GM19455 (cell line): ENCODE results near the gene SELENOV.

Experiments
- ATAC-seq: cut with Tn5 transposase; IDR thresholded peaks from one replicate; pipeline ENCODE4 v1.9.1; 2021; ENCODE audit not compliant: unreplicated experiment

SELENOV gene

DNA sequence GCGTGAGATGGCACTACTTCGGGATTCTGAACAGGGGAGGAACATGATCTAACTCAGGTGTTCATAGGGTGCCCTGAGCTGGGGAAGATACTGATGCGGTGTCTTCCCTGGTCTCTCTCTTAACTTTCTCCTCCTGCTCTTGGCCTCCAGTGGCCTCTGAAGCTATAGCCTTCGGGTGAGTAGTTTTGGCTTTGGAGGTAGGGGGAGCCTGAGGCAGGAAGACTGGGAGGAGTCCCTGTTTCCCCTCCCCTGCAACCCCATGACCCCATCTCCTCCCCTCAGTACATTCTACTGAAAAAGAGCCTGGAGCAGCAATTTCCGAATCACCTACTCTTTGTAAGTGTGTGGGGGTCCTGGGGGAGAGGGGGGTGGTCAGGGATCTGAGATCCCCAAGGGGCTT lies 3.5 kb downstream of the SELENOV start:
- no peak for ATAC-seq

DNA sequence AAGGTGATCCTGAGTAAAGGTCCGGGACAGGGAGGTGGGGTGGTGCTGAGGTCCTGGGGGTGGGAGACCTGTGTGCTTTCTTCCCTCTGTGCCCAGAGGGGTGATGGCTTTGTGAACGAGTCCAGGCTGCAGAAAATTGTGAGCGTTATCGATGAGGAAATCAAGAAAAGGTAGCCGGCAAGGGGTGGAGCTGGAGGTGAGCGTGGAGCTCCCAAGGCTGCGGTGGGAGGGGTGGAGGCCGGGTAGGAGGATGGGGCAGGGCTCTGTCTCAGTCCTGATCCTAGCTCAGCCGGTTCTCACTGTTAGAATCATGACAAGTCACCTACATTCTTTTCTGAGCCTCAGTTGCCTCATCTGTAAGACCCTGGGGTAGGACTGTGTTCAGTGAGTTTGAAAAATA lies 4.0 kb downstream of the SELENOV start:
- no peak for ATAC-seq

DNA sequence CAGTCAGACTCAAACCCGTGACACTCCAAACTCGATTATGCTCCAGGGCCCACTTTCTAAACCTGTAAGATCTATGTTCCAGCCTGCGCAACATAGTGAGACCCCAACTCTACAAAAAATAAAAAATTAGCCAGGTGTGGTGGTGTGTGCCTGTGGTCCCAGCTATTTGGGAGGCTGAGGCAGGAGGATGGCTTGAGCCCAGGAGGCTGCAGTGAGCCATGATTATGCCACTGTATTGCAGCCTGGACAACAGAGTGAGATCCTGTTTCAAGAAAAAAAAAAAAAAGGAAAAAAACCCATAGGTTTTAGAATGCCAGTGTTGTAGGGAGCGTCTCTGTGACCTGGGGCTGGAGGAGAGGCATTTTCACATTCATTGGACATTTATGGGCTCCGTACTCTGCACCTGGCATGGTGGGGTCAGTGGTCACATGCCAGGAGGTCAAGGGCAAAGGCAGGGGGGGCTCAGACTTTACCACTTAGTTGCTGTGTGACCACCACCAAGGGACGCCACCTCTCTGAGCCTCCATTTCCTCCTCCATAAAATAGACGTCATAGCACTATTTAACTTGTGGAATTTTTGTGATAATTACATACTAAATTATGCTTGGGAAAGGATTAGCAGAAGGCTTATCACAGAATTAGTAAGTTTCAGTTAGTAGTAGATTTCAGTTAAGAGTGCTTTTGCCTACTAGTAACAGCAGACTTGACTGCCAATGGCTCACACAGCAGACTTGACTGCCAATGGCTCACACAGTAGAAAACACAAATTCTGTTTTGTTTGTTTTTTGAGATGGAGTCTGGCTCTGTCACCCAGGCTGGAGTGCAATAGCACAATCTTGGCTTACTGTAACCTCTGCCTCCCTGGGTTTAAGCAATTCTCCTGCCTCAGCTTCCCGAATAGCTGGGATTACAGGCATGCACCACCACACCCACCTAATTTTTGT lies 5.9 kb downstream of the SELENOV start:
- ATAC-seq, result no peak

DNA sequence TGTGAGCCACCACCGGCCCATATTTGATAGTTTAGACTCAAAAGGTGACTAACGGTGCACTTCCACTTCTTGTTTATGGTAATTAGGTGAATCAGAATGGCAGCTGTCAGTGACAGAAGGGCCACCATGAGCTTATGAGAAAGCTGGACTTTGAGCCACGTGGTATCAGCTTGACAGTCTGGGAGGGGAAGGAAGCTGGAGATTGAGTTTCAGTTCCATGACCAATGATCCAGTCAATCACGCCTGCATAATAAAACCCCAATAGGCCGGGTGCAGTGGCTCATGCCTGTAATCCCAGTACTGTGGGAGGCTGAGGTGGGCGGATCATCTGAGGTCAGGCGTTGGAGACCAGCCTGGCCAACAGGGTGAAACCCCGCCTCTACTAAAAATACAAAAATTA lies 9.6 kb downstream of the SELENOV start:
- no peak for ATAC-seq

DNA sequence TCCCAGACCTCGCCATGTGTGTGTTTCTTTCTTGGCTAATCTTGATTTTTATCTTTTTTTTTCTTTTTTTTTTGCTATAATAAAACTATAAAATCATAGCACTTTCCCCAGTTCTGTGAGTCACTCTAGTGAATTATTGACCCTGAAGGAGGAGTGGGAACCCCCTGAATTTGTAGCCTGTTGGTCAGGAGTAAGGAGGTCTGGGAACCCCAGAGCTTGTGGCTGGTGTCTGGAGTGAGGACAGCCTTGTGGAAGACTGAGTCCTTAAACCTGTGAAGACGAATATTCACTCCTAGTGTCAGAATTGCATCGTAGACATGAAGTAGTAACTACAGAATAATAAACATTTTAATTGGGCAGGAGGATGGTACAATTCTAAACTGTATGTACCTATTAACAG lies 10.3 kb downstream of the SELENOV start:
- ATAC-seq, result no peak

DNA sequence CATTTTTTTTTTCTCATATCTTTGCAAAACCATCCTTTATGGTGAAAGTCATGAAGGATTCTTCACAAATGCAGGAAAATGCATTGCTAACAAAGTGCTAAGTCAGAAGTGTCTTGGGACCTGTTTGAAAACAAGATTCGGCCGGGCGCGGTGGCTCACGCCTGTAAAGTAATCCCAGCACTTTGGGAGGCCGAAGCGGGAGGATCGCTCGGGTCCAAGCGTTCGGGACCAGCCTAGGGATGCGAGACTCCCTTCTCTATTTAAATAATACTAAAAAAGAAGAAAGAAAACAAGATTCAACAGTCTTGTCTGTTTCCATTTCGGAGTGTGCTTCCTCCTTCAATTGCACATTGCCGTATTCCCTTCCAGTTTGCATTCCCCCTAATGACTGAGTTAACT lies 16.9 kb downstream of the SELENOV start:
- ATAC-seq, result no peak

DNA sequence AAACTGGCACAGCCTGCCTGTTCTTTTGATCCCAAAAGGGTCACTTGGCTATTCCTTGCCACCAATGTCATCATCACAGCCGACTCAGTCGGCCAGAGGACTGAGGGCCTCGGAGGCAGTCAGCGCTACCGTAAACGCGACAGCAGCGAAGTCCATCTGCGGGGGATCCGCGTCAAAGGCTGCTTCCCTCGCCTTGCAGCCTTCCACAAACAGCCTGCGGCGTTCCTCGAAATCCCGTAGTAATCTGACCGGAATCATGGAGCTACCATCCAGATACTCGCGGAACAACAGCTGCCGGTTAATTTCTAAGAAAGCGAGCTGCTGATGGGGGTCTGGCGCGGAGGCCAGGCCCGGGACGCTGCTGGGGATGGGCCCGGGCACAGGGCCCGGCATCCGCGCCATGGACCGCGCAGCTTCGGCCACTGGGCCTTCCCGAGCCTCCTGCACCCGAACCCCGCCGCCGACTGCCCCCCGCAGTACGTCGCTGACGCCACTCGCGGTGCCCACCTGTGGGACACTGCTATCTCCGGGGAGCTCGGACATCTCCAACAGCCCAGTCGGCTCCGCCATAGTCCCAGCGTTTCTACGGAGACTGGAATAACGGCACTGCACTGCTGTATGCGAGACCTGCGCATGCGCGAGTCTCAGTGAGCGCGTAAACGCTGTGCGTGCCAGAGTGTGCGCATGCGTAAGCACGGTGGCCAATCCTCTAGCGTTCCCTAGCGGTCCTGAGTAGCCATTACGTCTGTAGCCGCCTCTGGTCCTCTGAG lies 17.5 kb downstream of the SELENOV start, which contains the start of gene EID2B:
EID2B (minus strand) TSS at position 620 of the 770 bp plus-strand sequence; CDS start at position 570, 50 bp downstream.
- peak; percentile 75 for ATAC-seq

DNA sequence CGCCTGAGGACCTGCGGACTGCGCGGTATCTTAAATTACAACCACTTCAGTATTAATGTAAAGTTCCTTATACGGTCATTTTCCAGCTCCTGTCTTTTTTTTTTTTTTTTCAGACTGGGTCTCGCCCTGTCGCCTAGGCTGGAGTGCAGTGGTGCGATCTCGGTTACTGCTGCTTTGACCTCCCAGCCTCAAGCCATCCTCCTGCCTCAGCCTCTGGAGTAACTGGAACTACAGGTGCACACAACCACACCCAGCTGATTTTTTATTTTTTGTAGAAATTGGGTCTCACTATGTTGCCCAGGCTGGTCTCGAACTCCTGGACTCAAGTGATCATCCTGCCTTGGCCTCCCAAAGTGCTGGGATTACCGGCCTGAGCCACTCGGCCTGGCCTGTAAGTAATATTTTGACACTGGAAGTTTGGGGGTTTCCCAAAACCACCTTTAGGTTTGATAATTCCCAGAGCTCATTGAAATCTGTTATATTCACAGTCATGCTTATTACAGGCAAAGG lies 18.1 kb downstream of the SELENOV start:
- ATAC-seq, result no peak

DNA sequence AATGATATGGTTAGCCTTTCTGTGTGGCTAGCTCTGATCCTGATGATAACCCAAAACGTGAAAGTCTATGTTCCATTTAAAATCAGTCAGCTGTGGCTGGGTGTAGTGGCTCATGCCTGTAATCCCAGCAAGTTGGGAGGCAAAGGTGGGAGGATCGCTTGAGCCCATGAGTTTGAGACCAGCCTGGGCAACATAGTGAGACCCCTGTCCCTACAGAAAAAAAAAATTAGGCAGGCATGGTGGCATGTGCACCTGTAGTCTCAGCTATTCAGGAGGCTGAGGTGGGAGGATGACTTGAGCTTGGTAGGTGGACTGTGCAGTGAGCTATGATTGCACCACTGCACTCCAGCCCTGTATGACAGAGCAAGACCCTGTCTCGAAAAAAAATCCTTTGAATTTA lies 18.9 kb downstream of the SELENOV start:
- no peak for ATAC-seq

DNA sequence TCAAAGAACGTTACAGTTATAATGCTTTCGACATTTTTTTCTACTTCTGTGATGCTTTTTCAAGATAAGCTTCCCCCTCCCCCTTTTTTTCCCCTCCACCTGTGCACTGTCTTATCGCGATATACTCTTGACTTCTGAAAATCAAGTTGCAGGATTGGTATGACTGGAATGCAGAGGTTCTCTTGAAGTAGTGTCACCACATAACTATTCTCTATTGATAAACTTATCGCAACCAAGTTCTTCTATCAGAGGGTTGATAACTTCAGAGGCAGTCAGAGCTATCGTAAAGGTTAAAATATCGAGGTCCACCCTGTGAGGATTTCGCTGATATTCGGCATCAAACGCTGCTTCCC lies 24.2 kb downstream of the SELENOV start:
- no peak for ATAC-seq

DNA sequence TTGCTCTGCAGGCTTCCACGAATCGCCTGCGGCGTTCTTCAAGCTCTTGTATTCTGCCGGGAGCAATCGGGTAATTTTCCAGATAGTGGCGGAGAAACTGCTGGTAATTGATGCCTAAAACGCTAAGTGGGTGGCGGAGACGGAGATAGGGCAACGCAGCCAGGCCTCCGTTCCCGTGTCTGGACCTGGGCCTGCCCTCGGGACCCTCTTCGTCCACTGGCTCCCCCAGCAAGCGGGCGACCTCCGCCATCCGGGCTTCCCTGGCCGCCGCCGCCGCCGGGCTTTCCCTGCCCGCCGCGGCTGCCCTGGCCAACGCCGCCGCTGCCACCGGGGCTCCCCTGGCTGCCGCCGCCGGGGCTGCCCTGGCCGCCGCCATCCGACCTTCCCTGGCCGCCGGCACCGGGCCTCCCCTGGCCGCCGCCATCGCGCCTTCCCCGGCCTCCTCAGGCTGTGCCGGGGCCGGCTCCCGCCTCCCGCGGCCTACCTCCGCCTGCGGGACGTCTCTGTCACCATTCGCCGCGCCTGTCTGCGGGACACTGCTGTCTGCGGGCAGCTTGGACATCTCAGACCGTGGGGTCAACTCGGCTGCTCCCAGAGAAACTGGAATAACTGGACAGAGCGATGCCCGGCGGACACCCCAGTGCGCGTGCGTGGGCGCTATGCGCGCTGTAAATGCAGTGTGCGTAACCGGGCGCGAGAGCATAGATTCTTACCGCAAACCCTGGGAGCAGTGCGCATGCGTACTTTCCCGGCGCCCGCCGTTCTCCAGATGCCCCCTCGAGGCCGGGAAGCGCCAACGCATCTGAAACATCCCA lies 24.8 kb downstream of the SELENOV start, which contains the start of gene EID2:
EID2 (minus strand) TSS at position 644 of the 815 bp plus-strand sequence; CDS start at position 562, 82 bp downstream.
- ATAC-seq, result peak; percentile 78

DNA sequence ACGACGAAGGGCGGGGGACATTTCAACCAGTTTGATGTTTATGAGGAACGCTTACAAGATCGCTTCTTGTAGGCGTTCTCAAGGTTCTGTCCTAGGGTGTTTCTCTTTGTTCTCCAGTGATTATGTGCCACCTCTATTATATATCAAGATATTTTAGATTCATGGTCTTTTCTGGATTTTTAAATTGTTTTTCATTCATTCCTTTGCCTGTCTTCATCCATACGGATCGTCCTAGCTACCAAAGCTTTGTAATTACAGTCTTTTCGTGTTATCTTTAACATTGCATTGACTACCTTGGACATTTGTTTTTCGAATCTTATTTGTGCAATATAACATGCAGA lies 25.4 kb downstream of the SELENOV start:
- ATAC-seq, result no peak

DNA sequence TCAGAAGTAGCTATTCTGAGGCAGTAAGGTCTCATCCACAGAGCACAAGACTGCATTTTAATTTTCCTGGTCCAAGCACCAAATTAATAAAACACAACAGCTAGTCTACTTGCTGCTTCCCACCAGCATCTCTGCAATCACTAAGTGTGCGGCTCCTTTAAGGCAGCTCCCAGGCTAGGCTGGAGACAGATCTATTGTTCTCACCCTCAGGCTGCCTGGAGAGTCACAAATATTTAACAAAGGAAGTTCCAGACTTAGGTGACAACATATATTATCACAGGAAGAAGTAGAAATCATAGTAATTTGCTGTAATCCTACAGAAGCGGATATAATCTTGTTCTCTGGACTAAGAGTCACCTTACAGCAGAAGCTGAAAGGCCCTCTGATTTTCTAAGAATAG lies 27.3 kb downstream of the SELENOV start:
- no peak for ATAC-seq

DNA sequence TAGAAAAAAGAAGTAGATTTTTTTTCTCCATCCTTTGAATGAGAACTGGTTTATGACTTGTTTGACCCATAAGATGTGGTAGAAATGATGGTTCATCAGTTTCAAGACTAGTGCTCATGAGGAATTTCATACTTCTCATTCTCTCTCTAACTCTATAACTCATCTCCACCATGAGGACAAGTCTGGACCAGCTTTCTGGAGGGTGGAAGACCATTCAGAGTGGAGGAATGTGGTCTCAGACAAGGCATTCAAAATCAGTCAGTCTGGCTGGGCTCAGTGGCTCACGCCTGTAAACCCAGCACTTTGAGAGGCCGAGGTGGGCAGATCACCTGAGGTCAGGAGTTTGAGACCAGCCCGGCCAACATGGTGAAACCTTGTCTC lies 28.5 kb downstream of the SELENOV start:
- no peak for ATAC-seq

DNA sequence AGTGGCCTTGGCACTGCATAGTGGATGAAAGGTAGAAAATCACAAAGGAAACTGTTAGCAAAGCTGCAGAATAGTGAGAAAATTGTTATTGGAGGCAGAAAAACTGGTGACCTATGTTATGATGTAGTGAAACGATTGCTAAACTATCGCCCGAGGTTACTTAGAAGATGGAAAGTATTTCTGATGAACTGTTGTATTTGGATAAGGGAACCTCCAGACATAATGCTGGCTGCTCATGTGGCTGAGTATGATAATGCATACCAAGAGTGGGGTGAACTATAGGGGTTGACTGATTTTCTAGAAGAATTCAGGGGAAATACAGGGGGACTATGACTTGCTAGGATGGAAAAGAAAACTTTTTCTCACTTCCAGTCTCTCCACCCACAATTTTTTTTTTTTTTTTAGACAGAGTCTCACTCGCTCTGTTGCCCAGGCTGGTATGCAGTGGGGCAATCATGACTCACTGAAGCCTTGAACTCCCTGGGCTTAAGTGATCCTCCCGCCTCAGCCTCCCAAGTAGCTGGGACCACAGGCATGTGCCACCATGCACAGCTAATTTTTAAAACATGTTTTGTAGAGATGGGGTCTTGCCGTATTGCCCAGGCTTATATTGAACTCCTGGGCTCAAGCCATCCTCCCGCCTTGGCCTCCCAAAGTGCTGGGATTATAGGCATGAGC lies 29.4 kb downstream of the SELENOV start:
- ATAC-seq, result no peak

DNA sequence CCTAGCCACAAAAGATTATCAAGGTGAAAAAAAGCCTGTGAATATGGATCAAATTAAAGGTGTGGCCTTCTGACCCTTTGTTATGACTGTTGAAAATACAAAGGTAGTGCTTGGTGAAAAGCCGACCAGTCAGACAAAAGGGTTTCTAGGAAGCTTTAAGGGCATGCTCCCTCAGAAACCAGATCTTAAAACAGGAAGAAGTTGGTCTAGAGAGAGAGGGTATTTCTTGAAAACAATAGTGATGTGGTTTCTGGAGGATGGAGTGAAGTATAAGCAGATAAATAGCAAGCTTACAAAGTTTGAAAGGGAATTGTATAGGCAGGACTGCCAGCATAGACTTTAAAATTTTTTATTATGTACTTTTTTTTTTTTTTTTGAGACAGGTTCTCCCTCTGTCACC lies 30.0 kb downstream of the SELENOV start:
- ATAC-seq, result no peak

DNA sequence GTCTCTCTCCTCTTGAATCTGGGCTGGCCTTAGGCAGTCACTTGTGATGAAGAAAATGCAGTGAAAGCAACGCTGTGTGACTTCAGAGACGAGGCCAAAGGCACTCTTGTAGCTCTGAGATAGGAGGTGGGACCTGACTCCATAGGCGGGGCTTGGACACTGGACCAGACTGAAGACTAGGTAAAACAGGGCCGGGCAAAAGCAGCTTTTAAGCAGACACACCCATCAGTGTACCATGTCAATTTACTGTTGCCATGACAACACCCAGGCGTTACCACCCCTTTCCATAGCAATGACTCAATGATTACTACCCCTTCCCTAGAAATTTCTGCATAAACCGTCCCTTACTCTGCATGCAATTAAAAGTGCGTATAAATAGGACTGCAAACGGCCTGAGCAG lies 31.7 kb downstream of the SELENOV start:
- ATAC-seq, result no peak

DNA sequence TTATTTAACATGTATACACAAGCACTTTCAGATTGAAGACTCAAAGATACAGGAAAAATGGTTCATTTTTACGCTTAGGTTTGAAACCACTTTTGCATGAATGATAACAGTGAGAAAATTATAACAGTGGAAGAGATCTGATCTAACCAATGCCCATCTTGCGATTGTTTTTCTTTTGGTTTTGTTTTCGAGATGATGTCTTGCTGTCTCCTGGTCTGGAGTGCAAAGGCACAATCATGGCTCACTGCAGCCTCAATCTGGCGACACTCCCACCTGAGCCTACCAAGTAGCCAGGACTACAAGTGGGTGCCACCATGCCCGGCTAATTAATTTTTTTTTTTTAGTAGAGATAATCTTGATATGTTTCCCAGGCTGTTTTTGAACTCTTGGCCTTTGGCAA lies 35.3 kb downstream of the SELENOV start:
- ATAC-seq, result no peak

DNA sequence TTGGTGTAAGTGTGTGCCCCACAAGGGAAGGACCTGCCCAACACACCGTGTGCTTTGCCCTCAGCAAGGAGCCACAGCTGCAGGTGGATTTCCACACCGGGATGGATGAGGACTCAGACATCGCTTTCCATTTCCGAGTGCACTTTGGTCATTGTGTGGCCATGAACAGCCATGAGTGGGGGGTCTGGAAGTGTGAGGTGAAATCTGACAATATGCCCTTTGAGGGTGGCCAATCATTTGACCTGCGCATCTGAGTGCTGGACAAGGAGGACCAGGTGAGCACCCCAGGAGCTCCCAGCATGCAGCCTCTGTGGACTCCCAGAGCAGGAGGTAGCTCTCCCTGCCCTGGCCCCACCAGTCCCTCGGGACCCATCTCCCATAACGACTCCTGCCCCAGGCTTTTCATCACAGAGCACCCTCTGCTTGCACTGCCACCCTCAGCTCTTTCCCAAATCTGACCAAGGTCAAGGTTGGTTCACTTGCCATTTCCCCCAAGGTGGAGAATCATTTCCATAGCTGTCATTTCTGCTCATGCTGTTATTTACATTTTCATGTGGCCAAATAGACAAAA lies 38.2 kb downstream of the SELENOV start:
- no peak for ATAC-seq

DNA sequence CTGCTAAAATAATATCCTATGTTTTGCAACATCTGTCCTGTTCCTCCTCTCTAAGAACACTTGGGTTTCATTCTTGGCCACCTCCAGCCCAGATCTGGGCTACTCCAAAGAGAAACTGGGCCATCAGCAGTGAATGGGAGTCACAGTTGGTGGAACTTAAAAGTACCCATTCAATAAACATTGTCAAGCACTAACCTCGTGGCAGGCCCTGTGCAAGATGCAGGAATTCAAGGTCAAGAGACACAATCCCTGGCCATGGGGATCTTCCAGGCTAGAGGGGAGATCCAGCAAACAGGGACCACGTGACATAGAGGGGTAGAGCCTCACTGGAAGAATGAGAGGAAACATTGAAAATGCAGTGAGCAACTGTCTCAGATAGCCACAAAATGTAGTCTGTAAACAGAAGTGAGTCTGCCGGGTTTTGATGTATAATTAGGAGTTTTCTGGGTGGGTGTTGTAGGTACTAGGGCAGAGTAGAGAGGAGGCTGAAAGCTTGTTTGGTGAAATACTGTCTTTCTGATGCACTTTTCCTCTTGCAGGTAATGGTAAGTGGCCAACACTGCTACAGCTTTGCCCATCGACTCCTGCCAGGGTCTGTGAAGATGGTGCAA lies 39.9 kb downstream of the SELENOV start:
- no peak for ATAC-seq
